Left renal cortex interstitium (tissue), 4 donors: Measurements from ENCODE around the gene ATP6V1F. TPM values are rescaled to one million over a fixed set of nuclear protein-coding genes. Genes with fewer than 3 reads are reported as not detected.

Experiments used
- DNase-seq, 4 donors: peaks; one replicate each; pipeline ENCODE4 v3.0.0-alpha.2; 2013; ENCODE audit warnings: low read depth in 4 of 4, low spot score in 2 of 4, missing footprints in 1 of 4
- polyA plus RNA-seq, 4 donors: library from polyadenylated mRNA; unstranded; fragments of 120-200 nt; gene quantifications; one replicate each; pipeline ENCODE4 v1.2.1, GENCODE V29; 2013; ENCODE audit not compliant: insufficient read length in 4 of 4

ATP6V1F gene
- polyA plus RNA-seq, 4 donors = 228 to 254 (median 236) TPM

GRCh38 chr7:128867241-128867640 lies 4.6 kb downstream of the ATP6V1F start:
- no peak for DNase-seq

DNA sequence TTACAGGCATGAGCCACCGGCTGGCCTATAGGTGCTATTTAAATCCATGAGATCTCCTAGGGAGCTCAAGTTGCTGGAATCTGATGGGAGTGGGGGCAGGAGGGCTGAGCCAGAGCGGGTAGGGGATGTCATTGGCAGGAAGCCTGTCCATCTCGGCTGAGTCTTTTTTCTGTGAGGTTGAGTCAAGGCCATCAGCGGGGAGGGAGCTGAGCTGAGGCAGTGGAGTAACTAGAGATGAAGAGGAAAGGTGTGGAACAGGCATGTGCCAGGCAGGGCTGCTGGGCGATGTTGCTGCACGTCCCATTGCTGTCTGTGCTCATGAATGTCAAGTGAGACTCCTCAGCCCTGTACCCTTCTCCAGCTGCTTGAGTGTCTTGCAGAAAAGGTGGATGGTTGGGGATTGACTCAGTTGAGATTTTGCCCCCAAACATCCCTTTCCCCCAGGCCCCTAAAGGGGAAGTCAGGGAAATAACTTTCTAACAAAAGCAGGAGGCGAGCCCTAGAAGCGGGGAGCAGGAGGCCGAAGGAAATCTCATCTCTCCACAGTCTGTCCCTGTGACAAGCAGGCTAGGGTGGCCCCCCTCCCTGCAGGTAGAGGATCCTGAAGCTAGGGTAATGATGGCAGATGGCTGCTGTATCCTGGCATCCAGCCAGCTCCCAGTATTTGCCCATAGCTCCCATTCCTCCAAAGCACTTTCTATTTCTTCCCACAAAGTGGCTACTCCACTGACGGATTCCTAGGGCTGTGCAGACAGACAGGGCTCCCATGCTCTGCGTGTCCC lies 5.4 kb downstream of the ATP6V1F start:
- DNase-seq = no peak

- DNase-seq = no peak
These were observed 6.0 kb downstream of the ATP6V1F start for GRCh38 chr7:128868624-128869137.

DNA sequence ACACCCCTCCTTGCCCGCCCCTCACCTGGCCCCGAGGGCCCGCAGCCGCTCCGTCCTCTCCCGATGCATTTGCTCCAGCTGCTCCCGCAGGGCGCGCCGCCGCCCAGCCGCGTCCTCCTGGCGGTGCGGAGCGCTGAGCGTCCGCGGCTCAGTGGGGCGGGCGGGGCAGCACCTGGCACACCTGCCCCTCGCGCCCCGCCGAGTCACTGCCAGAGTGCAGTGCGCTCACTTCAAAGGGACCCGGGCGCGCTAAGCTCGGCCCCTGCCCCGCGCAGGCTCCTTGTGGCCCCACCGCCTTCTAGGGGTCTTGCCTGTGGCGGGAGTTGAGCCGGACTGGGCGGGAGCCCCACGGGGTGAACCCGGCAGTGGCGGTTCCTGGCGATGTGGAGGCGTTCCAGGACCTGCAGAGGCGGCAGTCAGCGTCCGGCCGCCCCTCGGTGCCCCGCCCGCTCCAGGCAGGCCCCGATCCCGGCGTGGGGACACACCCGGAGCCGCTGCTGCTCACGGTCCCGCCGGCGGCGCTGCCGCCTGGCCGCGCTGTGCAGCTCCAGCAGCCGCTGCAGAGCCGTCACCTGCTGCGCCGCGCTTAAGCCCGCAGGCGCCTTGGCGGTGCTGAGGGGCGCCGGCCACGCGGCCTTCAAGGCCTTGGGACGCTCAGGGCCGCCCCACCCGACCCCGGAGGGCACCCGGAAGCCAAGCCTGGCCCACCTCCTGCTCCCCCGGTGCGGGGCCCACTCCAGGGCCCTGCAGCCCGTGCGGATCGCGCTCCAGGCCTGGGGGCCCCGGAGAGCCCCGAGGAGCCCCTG lies 6.7 kb downstream of the ATP6V1F start:
- peak in 1 of 4 donors; percentile 25 for DNase-seq

- DNase-seq = no peak
These were observed 7.3 kb downstream of the ATP6V1F start for GRCh38 chr7:128869944-128870285.

DNA sequence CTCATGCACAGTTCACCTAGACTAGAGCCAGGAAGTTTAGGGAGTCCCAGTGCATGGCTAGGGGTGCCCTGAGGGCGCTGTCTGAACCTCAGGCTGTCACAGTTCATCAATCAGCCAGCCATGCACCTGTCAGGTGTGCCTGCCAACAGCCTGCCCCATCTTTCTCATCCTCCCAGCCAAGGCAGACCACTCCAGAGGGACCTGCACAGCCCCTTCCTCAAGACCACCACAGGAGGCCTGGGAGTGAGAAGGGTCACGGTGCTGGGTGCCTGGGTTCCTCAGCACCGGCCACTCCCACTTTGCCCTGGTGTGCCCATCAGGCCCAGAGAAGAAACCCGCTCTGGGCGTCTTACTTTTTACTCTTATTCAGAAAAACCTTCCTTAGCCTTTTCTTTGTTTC lies 8.4 kb downstream of the ATP6V1F start:
- DNase-seq = no peak

DNA sequence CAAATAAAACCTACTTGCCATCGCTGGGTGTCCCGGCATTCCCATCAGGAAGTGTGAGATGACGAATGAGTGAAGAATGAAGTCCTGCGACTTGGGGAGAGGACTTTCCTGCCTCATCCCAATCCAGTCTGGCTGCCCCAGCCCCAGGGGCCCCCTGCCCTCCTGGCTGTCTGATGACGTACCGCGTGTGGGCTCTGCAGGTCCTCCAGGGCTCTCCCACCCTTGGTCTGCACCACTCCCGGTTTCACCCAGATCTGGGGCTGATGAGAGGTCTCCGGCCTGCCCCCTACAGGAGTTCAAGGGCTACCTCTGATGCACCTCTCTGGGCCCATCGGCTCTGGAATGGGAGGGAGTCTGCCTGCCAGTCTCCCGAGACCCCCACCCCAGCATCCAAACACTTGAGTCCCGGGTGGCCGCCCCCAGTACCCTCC lies 9.8 kb downstream of the ATP6V1F start:
- DNase-seq = no peak

- DNase-seq = no peak
These were observed 10.6 kb downstream of the ATP6V1F start for GRCh38 chr7:128873234-128873633.

- no peak for DNase-seq
These were observed 11.7 kb downstream of the ATP6V1F start for GRCh38 chr7:128874140-128875031.

- no peak for DNase-seq
These were observed 12.9 kb downstream of the ATP6V1F start for GRCh38 chr7:128875523-128875948.

GRCh38 chr7:128876127-128876526 lies 13.5 kb downstream of the ATP6V1F start:
- no peak for DNase-seq

DNA sequence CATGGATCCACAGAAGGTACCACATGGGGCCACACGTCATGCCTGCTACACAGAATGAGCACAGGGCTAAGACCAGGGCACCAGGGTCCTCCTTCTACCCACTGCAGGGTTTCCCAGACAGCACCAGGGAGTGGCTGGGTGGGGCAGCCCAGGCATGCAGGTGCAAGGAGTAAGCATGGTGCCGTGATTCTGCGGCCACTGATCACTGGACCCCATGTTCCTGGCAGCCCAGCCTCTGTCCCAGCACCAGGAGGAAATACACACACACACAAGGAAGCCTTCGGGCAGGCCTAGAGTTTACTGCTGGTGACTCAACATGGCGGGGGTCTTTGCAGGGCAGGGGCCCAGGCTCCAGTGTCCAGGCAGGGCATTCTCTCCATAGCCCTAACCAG lies 13.9 kb downstream of the ATP6V1F start:
- no peak for DNase-seq

DNA sequence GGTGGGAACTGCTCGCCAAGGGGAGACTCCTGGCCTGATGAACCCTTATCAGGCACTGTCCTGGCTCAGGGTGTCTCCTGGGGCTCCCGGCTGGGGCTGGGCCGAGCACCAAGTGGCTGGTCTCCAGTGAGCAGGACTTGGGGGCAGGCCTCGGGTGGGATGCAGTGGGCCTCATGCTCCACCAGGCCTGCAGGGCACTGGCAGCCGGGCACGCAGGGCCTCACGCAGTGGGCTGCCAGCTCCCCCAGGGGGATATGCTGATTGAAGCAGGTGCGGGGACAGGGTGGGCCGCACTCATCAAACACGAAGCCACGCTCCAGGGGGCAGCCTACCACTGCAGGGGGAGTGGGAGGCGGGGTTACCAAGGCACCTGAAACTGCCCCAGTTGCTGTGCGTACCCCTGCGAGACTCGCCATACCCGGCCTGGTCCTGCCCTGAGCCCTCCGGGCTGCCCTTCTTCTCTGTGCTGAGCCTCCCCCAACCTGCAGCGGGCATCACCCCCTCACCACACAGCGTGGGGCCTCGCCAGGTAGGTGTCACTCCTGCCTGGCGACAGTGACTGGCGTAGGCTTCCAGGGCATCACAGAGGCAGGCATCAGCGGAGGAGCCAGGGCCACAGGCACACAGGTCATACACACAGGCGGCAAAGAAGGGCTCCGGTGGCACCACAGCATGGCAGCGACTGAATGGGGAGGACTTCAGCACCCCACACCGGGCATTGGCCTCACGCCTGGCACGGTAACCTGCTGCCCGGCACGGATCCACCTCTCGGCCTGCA lies 14.5 kb downstream of the ATP6V1F start:
- DNase-seq = no peak

- no peak for DNase-seq
These were observed 15.1 kb downstream of the ATP6V1F start for GRCh38 chr7:128877756-128878120.

GRCh38 chr7:128878226-128879105 lies 15.8 kb downstream of the ATP6V1F start:
- no peak for DNase-seq

DNA sequence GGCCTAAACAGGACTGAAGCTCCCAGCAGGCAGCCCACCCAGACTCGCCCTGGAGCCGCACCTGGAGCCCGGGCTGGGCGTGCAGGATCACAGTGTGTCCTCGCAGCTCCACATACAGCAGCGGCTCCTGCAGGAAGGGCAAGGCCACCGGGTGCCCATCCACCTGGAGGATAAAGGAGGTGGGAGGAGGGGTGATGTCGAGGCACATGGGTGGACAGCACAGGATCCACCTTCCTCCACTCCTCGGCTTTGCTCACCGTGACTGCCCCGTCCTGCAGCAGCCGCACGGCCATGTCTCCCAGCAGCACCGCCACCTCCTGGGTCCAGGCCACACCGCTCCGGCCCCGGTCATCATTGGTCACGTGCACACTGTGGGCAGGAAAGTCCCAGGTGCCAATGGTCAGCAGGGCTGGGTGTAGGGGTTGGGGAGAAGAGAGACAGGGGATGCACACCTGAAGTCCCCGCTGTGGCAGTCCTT lies 16.8 kb downstream of the ATP6V1F start:
- DNase-seq = no peak

DNA sequence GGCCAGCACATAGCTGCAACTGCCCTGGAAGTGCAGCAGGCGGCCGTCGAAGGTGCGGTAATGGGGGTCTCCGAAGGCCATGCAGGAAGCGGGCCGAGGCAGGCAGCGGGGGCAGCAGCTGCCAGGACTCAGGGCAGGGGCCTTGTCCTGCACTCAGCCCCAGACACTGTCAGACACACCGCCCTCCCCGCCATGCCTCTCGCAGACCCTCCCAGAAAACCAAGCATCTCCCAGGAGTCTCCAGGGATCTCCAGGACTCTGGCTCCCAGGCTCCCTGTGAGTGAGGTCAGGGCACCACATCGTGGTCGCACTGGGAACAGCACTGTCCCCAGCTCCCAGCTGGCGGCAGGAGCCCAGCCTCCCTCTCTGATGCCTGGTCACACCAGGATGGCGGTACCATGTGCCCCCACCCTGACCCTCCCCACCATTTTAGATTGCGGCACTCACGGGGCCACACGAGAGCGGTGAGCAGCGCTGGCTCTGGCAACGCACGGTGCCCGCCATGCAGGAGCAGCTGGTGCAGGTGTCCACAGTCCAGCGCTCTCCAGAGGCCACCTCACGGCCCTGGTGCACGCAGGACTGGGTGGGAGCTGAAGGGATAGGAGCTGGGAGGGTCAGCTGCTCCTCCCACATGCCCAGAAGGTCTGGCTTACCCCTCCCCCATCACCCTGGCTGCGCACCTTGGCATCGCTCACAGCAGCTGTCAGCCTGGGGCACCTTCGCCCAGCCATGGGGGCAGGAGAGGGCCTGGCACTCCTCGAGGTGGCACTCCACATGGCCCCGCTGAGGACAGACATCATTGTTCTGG lies 17.5 kb downstream of the ATP6V1F start:
- DNase-seq = peak in 1 of 4 donors; percentile 43
